Esophagus squamous epithelium (tissue), 5 donors: ENCODE measurements around the gene TOB1. TPM values are rescaled to one million over a fixed set of nuclear protein-coding genes. Genes with fewer than 3 reads are reported as not detected.

Experiments
- DNase-seq: peaks from one replicate; lab custom pipeline; 2025; lab: John Stamatoyannopoulos, UW
- H3K27ac ChIP-seq, 4 donors: fragments of 200-600 bp; sonication (generic); one replicate each; pipeline ENCODE4 v1.5.1; 2016 to 2019; ENCODE audit warnings: mild to moderate bottlenecking in 1 of 4
- H3K27me3 ChIP-seq, 4 donors: fragments of 200-600 bp; sonication (generic); 1 replicate in 3 of 4; 2 replicates in 1 of 4; pipeline versions ENCODE4 v1.5.1 to v1.6.0; 2017 to 2021; ENCODE audit warnings: antibody characterized with exemption in 1 of 4
- H3K36me3 ChIP-seq, 3 donors: fragments of 200-600 bp; sonication (generic); one replicate each; pipeline ENCODE4 v1.5.1; 2016 to 2019
- H3K4me1 ChIP-seq, 3 donors: fragments of 200-600 bp; sonication (generic); one replicate each; pipeline ENCODE4 v1.5.1; 2017 to 2019
- H3K4me3 ChIP-seq, 4 donors: fragments of 200-600 bp; sonication (generic); 1 replicate in 3 of 4; 2 replicates in 1 of 4; pipeline ENCODE4 v1.5.1; 2016 to 2019; ENCODE audit warnings: mild to moderate bottlenecking in 2 of 4, moderate library complexity in 1 of 4
- H3K9me3 ChIP-seq, 3 donors: fragments of 200-600 bp; sonication (generic); one replicate each; pipeline ENCODE4 v1.5.1; 2016 to 2019
- POLR2A ChIP-seq, 4 donors: fragments of 450-650 bp; IDR thresholded peaks; one replicate each; pipeline ENCODE4 v1.6.1; 2017; ENCODE audit warnings: antibody characterized with exemption in 4 of 4, mild to moderate bottlenecking in 4 of 4, moderate library complexity in 3 of 4
- WGBS, 2 donors: methylation state at CpG; one replicate each; pipeline ENCODE4 v1.1.5; 2018; 5-methylcytosine and 5-hydroxymethylcytosine counted together
- intact Hi-C: fragments of 100-400 bp; cut with DNase I; formaldehyde crosslinking; loops from one replicate; pipeline ENCODE4 v1.15.0; 2022
- total RNA-seq, 4 donors: library from RNA; depleted of rRNA; stranded (reverse); fragments of >200 nt; gene quantifications; one replicate each; pipeline ENCODE4 v1.1.0, GENCODE V29; 2016
- TF ChIP-seq, protein P1 (sequence below), 6 experiments: fragments of 450-650 bp in 4 of 6; fragments of 200-600 bp in 2 of 6; sonication (generic) in 2 of 6; IDR thresholded peaks; one replicate each; pipeline ENCODE4 v1.5.1; 2016 to 2019; ENCODE audit warnings: antibody characterized with exemption in 6 of 6, mild to moderate bottlenecking in 4 of 6, moderate library complexity in 4 of 6
- donor health status: DM: yes; HTN: yes; CAD: no.

TOB1 gene
- total RNA-seq, 4 donors from 2014 or later = 21.5 to 35.9 (median 31.1) TPM

- H3K4me1 ChIP-seq = peaks cover 40 to 90% (median 56%) of the 10 kb centered on the region in 3 donors
- TF ChIP-seq, protein P1, sequence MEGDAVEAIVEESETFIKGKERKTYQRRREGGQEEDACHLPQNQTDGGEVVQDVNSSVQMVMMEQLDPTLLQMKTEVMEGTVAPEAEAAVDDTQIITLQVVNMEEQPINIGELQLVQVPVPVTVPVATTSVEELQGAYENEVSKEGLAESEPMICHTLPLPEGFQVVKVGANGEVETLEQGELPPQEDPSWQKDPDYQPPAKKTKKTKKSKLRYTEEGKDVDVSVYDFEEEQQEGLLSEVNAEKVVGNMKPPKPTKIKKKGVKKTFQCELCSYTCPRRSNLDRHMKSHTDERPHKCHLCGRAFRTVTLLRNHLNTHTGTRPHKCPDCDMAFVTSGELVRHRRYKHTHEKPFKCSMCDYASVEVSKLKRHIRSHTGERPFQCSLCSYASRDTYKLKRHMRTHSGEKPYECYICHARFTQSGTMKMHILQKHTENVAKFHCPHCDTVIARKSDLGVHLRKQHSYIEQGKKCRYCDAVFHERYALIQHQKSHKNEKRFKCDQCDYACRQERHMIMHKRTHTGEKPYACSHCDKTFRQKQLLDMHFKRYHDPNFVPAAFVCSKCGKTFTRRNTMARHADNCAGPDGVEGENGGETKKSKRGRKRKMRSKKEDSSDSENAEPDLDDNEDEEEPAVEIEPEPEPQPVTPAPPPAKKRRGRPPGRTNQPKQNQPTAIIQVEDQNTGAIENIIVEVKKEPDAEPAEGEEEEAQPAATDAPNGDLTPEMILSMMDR (IDR thresholded peaks at IDR 0.05) = no peak
- TF ChIP-seq POLR2A (IDR thresholded peaks at IDR 0.05) = no peak
- intact Hi-C loops = no loop called here
- no peaks in the 10 kb centered on the region for H3K27me3 ChIP-seq
- DNase-seq = no peak
- H3K9me3 ChIP-seq = no peaks in the 10 kb centered on the region
- WGBS, 2 donors = 22 to 60% methylated on average over 1 of the region's 1 CpG
- H3K4me3 ChIP-seq = no peak overlapping the region
- peak overlapping the region; percentile 88 to 97 (median 96) for H3K27ac ChIP-seq
- H3K36me3 ChIP-seq = no peaks in the 10 kb centered on the region
These were observed 39.3 kb upstream of the TOB1 start for GRCh38 chr17:50905460-50905803.

DNA sequence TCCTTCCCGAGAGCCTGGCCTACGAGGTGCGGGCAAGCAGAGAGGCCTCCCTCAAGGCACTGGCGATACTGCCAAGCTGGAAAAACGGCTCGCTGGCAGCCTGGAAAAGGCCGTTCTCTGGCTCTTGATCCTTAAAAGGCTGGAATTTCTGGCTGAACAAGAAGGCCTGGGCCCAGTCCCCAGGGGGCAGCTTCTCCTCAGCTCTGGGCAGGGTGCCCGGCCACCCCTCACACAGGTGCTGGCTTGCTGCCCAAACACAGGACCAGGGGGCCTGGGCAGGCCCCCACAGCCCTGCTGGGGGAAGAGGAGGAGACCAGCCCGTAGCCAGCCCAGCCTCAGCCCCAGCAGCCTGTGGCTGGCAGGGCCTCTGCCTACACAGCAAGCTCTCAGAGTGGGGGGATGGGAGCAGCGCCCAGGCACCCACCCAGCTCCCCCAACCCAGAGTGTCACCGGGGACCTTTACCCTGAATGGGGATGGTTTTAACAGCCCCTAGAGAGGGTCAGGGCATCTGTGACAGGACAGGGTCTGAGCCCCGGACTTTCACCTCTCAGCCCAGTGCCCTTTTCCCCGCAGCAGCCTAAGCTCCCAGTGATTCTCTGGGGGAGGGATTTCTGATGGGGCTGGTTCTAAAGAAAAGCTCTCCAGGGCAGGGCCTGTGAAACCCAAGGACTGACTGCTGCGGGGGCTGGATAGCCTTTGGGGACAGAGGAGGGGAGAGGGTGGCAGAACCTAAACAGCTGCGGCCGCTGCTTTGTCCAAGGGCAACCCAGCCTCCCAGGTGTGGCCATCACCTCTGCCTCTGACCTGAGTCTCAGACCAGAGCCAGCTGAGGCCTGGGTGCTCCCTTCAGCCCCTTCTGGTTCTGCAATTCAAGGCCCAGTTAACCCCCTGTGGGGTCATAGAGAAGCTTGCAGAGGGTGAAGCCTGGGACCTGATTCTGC, 38.6 kb upstream of the TOB1 start:
- DNase-seq = no peak
- WGBS, 2 donors = 29 to 38% methylated on average over 8 to 9 of the region's 16 CpGs
- no peaks in the 10 kb centered on the region for H3K27me3 ChIP-seq
- H3K4me1 ChIP-seq = peaks cover 34 to 84% (median 50%) of the 10 kb centered on the region in 3 donors
- peak overlapping the region in 2 of 4 donors; percentile 1 to 5 for H3K4me3 ChIP-seq
- intact Hi-C loops = no loop called here
- TF ChIP-seq, protein P1 (IDR thresholded peaks at IDR 0.05) = peak in 3 of 6 experiments; percentile 4 to 15 (median 12)
- TF ChIP-seq POLR2A (IDR thresholded peaks at IDR 0.05) = no peak
- H3K27ac ChIP-seq = peak overlapping the region; percentile 88 to 97 (median 96)
- no peaks in the 10 kb centered on the region for H3K9me3 ChIP-seq
- no peaks in the 10 kb centered on the region for H3K36me3 ChIP-seq

DNA sequence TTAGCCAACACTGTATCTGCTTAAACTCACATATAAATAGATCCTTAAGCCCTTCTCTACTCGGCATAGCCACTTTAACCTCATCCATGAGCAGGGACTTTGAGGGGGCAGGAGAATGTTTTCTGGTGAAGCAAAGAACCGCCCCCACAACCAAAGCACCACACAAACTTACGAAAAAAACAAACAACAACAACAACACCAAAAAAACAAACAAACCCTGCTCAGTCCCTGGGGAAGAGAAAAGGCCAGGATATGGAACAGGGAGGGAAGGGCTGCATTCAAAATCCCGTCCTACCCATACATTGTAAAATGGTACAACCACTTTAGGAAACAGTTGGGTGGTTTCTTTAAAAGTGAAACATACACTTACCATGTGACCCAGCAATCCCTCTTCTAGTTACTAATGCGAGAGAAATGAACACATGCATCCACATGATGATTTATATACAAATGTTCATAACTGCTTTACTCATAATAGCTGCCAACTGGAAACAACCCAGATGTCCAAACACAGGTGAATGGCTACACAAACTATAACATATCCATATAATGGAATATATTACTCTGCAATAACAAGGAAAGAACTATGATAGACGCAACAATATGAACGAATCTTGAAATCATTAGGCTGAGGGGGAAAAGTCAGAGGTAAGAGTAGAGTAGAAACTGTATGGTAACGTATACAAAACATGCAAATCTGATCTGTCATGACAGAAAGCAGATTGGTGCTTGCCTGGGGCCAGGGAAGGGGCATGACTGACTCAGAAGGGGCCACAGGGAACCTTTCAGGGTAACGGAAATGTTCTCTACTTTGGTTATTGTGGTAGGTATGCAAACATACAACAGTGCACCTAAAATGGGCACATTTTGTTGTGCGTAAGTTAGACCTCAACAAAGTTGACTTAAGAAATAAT, 37.7 kb upstream of the TOB1 start:
- DNase-seq = no peak

GRCh38 chr17:50902372-50903353, 36.5 kb upstream of the TOB1 start:
- H3K27me3 ChIP-seq = no peaks in the 10 kb centered on the region
- intact Hi-C loops = no loop called here
- H3K9me3 ChIP-seq = no peaks in the 10 kb centered on the region
- no peaks in the 10 kb centered on the region for H3K36me3 ChIP-seq
- DNase-seq = no peak
- H3K4me3 ChIP-seq = no peak overlapping the region
- peak overlapping the region; percentile 88 to 97 (median 96) for H3K27ac ChIP-seq
- 45 to 54% methylated on average over 6 to 9 of the region's 9 CpGs for WGBS, 2 donors
- peaks cover 32 to 62% (median 32%) of the 10 kb centered on the region in 3 donors for H3K4me1 ChIP-seq
- TF ChIP-seq, protein P1 (IDR thresholded peaks at IDR 0.05) = no peak
- no peak for TF ChIP-seq POLR2A (IDR thresholded peaks at IDR 0.05)

More for the DNA sequence above, 37.7 kb upstream of the TOB1 start:
- H3K36me3 ChIP-seq = no peaks in the 10 kb centered on the region
- peaks cover 32 to 74% (median 40%) of the 10 kb centered on the region in 3 donors for H3K4me1 ChIP-seq
- H3K27ac ChIP-seq = peak overlapping the region; percentile 88 to 97 (median 96)
- H3K9me3 ChIP-seq = no peaks in the 10 kb centered on the region
- intact Hi-C loops = no loop called here
- peak overlapping the region in 2 of 4 donors; percentile 1 to 5 for H3K4me3 ChIP-seq
- WGBS, 2 donors = 31 to 38% methylated on average over 10 of the region's 10 CpGs
- no peaks in the 10 kb centered on the region for H3K27me3 ChIP-seq
- peak in 1 of 4 donors; percentile 8 for TF ChIP-seq POLR2A (IDR thresholded peaks at IDR 0.05)
- TF ChIP-seq, protein P1 (IDR thresholded peaks at IDR 0.05) = no peak
